GM21447 (cell line): ENCODE data around the gene APBA3.

Experiments used
- ATAC-seq: cut with Tn5 transposase; IDR thresholded peaks from one replicate; pipeline ENCODE4 v1.9.1; 2021; ENCODE audit not compliant: unreplicated experiment

The APBA3 gene

DNA sequence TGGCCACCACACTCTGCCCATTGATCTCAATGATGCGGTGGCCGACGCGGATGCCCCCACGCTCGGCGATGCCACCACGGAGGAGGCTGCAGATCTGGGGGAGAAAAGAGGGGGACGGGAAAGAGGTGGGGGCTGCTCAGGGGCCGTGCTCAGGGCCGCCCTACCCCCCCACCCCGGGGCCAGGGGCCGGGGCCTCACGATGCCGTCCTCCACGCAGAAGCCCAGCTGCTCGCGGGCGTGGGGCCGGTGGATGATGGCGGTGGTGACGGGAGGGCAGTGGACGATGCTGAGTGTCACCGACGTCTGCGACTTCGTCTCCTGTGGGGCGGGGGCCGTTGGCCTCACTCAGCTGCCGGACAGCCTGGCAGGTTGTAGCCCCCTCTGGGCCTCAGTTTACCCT, 10.3 kb downstream of the APBA3 start:
- ATAC-seq = no peak

- ATAC-seq = no peak
Measured at GRCh38 chr19:3750211-3750610, 11.3 kb downstream of the APBA3 start.

DNA sequence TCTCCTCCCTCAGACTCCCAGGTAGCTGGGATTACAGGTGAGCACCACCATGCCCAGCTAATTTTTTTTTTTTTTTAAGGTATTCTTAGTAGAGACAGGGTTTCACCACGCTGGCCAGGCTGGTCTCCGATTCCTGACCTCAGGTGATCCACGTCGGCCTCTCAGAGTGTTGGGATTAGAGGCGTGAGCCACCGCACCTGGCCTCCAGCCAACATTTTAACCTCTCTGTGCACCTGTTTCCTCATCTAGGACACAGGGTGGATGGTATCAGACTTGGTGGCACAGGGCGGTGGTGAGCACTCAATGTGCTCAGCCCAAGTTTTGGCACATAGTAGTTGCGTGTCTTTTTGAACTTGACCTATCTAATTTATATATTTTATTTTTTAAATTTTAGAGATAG, 12.5 kb downstream of the APBA3 start:
- ATAC-seq = no peak

DNA sequence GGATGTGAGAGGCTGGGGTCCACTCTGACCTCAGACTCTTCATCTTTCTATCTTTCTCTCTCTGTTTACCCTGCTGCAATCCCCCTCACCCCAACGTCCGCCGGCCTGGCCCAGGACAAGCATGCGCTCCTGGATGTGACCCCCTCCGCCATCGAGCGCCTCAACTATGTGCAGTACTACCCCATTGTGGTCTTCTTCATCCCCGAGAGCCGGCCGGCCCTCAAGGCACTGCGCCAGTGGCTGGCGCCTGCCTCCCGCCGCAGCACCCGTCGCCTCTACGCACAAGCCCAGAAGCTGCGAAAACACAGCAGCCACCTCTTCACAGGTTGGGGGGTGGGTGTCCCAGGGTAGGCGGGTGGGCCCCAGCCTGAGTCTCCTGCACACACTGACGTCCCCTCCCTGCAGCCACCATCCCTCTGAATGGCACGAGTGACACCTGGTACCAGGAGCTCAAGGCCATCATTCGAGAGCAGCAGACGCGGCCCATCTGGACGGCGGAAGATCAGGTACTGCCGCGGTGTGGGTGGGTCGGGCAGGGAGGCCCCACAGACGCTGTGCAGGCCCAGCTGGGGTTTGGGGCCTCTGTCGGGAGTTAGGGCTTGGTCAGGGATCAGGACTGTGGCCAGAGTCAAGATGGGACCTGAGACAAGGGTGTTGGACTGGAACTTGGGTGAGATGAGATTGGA, 15.0 kb downstream of the APBA3 start:
- ATAC-seq = no peak

DNA sequence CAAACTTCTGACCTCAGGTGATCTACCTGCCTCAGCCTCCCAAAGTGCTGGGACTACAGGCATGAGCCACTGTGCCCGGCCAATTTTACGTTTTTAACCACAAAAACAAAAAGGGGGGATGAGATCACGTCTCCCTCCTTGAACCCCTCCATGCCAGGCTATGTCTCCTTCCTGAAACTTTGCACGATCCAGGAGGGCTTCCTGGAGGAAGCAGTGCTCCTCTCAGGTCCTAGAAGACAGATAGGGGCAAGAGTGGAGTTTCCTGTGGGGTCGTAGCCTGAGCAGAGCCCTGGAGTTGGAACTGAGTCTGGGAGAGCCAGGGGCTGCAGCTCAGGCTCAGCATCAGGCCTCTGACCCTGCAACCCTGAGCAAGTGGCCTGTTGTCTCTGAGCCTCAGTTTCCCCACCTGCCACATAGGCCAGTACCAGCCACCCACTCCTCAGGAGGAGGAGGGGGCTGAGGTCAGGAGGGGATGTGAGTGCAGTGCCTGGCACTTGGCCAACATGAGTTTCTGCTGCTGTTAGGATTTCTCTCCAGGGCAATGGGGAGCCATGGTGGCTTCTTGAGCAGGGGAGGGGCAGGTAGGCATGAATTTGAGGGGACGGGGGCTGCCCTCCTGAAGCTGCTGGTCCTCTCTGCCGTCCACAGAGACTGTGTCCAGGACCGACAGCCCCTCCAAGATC, 16.0 kb downstream of the APBA3 start:
- ATAC-seq = no peak

GRCh38 chr19:3743486-3743885, 18.0 kb downstream of the APBA3 start:
- ATAC-seq = no peak

DNA sequence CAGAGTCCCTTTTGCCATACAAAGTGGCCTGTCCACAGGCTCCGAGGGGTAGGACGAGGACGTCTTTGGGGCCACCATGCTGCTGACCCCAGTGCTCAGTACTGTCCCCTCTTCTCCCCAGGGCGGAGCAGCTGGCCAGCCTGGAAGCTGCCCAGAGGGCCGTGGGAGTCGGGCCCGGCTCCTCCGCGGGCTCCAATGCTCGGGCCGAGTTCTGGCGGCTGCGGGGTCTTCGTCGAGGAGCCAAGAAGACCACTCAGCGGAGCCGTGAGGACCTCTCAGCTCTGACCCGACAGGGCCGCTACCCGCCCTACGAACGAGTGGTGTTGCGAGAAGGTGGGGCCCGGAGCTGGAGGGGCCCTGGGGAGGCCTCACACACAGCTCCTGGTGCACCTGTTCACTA, 21.1 kb downstream of the APBA3 start:
- no peak for ATAC-seq

GRCh38 chr19:3738477-3739220, 22.8 kb downstream of the APBA3 start:
- no peak for ATAC-seq

GRCh38 chr19:3737487-3738205, 23.8 kb downstream of the APBA3 start:
- ATAC-seq = no peak

GRCh38 chr19:3736106-3736724, 25.3 kb downstream of the APBA3 start:
- no peak for ATAC-seq

GRCh38 chr19:3734310-3734600, 27.2 kb downstream of the APBA3 start:
- ATAC-seq = no peak

DNA sequence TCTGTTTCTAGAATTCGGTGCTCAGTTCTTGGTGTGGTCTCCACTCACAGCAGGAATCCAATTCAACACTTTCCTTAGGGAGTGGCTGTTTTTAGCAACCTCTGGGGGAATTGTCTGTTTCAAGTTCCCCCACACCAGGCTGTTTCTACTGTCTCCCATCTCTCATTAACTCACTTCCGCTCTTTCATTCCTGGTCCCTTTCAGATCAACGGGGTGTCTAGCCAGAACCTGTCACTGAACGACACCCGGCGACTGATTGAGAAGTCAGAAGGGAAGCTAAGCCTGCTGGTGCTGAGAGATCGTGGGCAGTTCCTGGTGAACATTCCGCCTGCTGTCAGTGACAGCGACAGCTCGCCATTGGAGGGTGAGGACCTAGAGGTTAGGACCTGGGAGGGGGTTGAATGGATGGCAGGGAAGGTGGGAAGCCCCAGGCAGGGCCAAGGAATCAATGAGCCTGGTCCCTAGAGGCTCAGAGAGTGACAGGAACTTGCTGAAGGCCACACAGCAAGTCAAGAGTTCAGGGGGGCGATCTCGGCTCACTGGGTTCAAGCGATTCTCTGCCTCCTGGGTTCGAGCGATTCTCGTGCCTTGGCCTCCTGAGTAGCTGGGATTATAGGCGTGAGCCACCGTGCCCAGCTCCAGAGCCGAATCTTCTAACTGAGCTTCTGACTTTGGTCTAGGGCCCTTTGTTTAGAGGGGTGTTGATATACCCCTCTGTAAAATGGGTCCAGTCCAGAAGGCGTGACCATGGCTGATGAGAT, 27.8 kb downstream of the APBA3 start:
- no peak for ATAC-seq

GRCh38 chr19:3732108-3732507, 29.4 kb downstream of the APBA3 start:
- no peak for ATAC-seq

- ATAC-seq = no peak
Measured at GRCh38 chr19:3730457-3730958, 31.0 kb downstream of the APBA3 start.

GRCh38 chr19:3725640-3726310, 35.7 kb downstream of the APBA3 start:
- no peak for ATAC-seq

GRCh38 chr19:3725121-3725520, 36.4 kb downstream of the APBA3 start:
- ATAC-seq = no peak

DNA sequence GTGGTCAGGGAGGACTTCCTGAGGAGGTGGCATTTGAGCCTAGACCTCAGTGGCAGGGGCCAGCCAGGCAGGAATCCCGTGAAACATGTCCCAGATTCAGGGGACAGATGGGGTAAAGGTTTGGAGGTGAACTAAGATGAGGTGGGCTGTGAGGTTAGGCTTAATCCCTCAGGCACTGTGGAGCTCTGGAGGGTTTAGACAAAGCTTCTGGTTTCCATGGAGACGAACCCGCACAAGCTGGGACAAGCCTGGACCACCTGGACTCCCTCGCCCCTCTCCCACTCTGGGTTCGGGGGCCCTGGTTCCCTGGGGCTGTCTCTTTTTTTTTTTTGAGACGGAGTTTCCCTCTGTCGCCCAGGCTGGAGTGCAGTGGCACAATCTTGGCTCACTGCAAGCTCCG, 37.6 kb downstream of the APBA3 start:
- no peak for ATAC-seq

- no peak for ATAC-seq
Measured at GRCh38 chr19:3723110-3723488, 38.4 kb downstream of the APBA3 start.

GRCh38 chr19:3722443-3723109, 38.9 kb downstream of the APBA3 start:
- ATAC-seq = no peak
